KOPT-K1 (cell line): ENCODE data around the gene RERE.

ENCODE experiments used
- H3K27ac ChIP-seq: fragments of 200-600 bp; sonication (generic); 2 replicates; pipeline ENCODE4 v1.5.1; 2016; ENCODE audit warnings: antibody characterized with exemption, mild to moderate bottlenecking, low read depth, low read length; ENCODE audit not compliant: poor library complexity, severe bottlenecking
- H3K36me3 ChIP-seq: fragments of 200-600 bp; sonication (generic); 2 replicates; pipeline ENCODE4 v1.5.1; 2017; ENCODE audit warnings: antibody characterized with exemption, mild to moderate bottlenecking, low read length, moderate library complexity; ENCODE audit not compliant: insufficient read depth
- H3K9me3 ChIP-seq: fragments of 200-600 bp; sonication (generic); 2 replicates; pipeline ENCODE4 v1.5.1; 2017; ENCODE audit warnings: antibody characterized with exemption, low read length, mild to moderate bottlenecking; ENCODE audit not compliant: insufficient read depth, poor library complexity, severe bottlenecking

Gene RERE

GRCh38 chr1:8379513-8380186, 437.8 kb downstream of the RERE start:
- no peaks in the 10 kb centered on the region for H3K36me3 ChIP-seq

GRCh38 chr1:8378981-8379470, 438.4 kb downstream of the RERE start:
- no peak overlapping the region for H3K27ac ChIP-seq
- H3K36me3 ChIP-seq: no peaks in the 10 kb centered on the region
- H3K9me3 ChIP-seq: no peaks in the 10 kb centered on the region

More at GRCh38 chr1:8379513-8380186, 437.8 kb downstream of the RERE start:
- no peak overlapping the region for H3K27ac ChIP-seq
- no peaks in the 10 kb centered on the region for H3K9me3 ChIP-seq

GRCh38 chr1:8378178-8378577, 439.3 kb downstream of the RERE start:
- Histone ChIP-seq H3K9me3 (no peaks in the 10 kb centered on the region), H3K27ac (no peak overlapping the region), H3K36me3 (no peaks in the 10 kb centered on the region)

- no peaks in the 10 kb centered on the region for H3K9me3 ChIP-seq
- no peak overlapping the region for H3K27ac ChIP-seq
- H3K36me3 ChIP-seq: no peaks in the 10 kb centered on the region
Observed at GRCh38 chr1:8377271-8377981, 440.0 kb downstream of the RERE start.

- Histone ChIP-seq H3K36me3 (no peaks in the 10 kb centered on the region), H3K27ac (no peak overlapping the region), H3K9me3 (no peaks in the 10 kb centered on the region)
Observed at GRCh38 chr1:8376358-8376840, 441.0 kb downstream of the RERE start.

GRCh38 chr1:8374812-8375211, 442.6 kb downstream of the RERE start:
- Histone ChIP-seq H3K36me3 (no peaks in the 10 kb centered on the region), H3K9me3 (no peaks in the 10 kb centered on the region), H3K27ac (no peak overlapping the region)

GRCh38 chr1:8374356-8374755, 443.1 kb downstream of the RERE start:
- H3K36me3 ChIP-seq: no peaks in the 10 kb centered on the region
- H3K9me3 ChIP-seq: no peaks in the 10 kb centered on the region
- H3K27ac ChIP-seq: no peak overlapping the region

GRCh38 chr1:8373581-8374241, 443.7 kb downstream of the RERE start:
- Histone ChIP-seq H3K9me3 (no peaks in the 10 kb centered on the region), H3K27ac (no peak overlapping the region), H3K36me3 (no peaks in the 10 kb centered on the region)

GRCh38 chr1:8373125-8373524, 444.3 kb downstream of the RERE start:
- Histone ChIP-seq H3K27ac (no peak overlapping the region), H3K9me3 (no peaks in the 10 kb centered on the region), H3K36me3 (no peaks in the 10 kb centered on the region)

- Histone ChIP-seq H3K36me3 (no peaks in the 10 kb centered on the region), H3K9me3 (no peaks in the 10 kb centered on the region), H3K27ac (no peak overlapping the region)
Observed at GRCh38 chr1:8371372-8371991, 446.0 kb downstream of the RERE start.

- H3K27ac ChIP-seq: no peak overlapping the region
- no peaks in the 10 kb centered on the region for H3K36me3 ChIP-seq
- no peaks in the 10 kb centered on the region for H3K9me3 ChIP-seq
Observed at GRCh38 chr1:8370905-8371315, 446.5 kb downstream of the RERE start.

- Histone ChIP-seq H3K27ac (no peak overlapping the region), H3K9me3 (no peaks in the 10 kb centered on the region), H3K36me3 (peaks cover 4% of the 10 kb centered on the region; the same call in 1 of the 2 replicates)
Observed at GRCh38 chr1:8370046-8370881, 447.2 kb downstream of the RERE start.

- H3K36me3 ChIP-seq: peaks cover 8% of the 10 kb centered on the region; the same call in 1 of the 2 replicates
Observed at GRCh38 chr1:8368956-8369639, 448.3 kb downstream of the RERE start.

More at GRCh38 chr1:8368956-8369639, 448.3 kb downstream of the RERE start:
- no peak overlapping the region for H3K27ac ChIP-seq
- no peaks in the 10 kb centered on the region for H3K9me3 ChIP-seq
